Heart left ventricle (tissue), 16 donors: ENCODE results near the gene ARHGEF7. TPM values are rescaled to one million over a fixed set of nuclear protein-coding genes. Genes with fewer than 3 reads are reported as not detected.
A peak's percentile ranks its signal among the peaks of the same experiment; 100 is the strongest.

Experiments used
- ATAC-seq, 4 donors: fragments of 200-7000 bp; cut with Tn5 transposase; one replicate each; pipeline ENCODE4 v1.9.1; 2020 to 2022; ENCODE audit warnings: moderate library complexity in 4 of 4, mild to moderate bottlenecking in 3 of 4, moderate number of reproducible peaks in 1 of 4
- DNase-seq, 5 donors: peaks; one replicate each; pipeline ENCODE4 v3.0.0-alpha.2; 2020
- H3K27ac ChIP-seq, 12 donors: fragments of 200-600 bp; sonication (generic) in 4 of 12; one replicate each; pipeline versions ENCODE4 v1.5.0 to v1.8.0; 2016 to 2022; ENCODE audit warnings: mild to moderate bottlenecking in 2 of 12
- H3K27me3 ChIP-seq, 9 donors: fragments of 200-600 bp; sonication (generic) in 2 of 9; one replicate each; pipeline versions ENCODE4 v1.5.1 to v1.8.0; 2016 to 2022; ENCODE audit warnings: mild to moderate bottlenecking in 3 of 9
- H3K36me3 ChIP-seq, 9 donors: fragments of 200-600 bp; sonication (generic) in 2 of 9; one replicate each; pipeline versions ENCODE4 v1.5.0 to v1.8.0; 2018 to 2022; ENCODE audit warnings: mild to moderate bottlenecking in 2 of 9
- H3K4me1 ChIP-seq, 12 donors: fragments of 200-600 bp; sonication (generic) in 4 of 12; one replicate each; pipeline versions ENCODE4 v1.5.0 to v1.8.0; 2016 to 2022; ENCODE audit warnings: mild to moderate bottlenecking in 3 of 12
- H3K4me3 ChIP-seq, 12 donors: fragments of 200-600 bp; sonication (generic) in 4 of 12; one replicate each; pipeline versions ENCODE4 v1.5.0 to v1.8.0; 2017 to 2022; ENCODE audit warnings: mild to moderate bottlenecking in 9 of 12, moderate library complexity in 4 of 12
- H3K9me3 ChIP-seq, 12 donors: fragments of 200-600 bp; sonication (generic) in 4 of 12; one replicate each; pipeline versions ENCODE4 v1.5.0 to v1.8.0; 2016 to 2022; ENCODE audit warnings: mild to moderate bottlenecking in 1 of 12
- CTCF ChIP-seq, 12 donors: fragments of 200-600 bp; sonication (generic) in 4 of 12; IDR thresholded peaks; one replicate each; pipeline versions ENCODE4 v1.5.0 to v1.8.0; 2018 to 2022; ENCODE audit warnings: antibody characterized with exemption in 12 of 12, mild to moderate bottlenecking in 5 of 12
- POLR2A ChIP-seq, 2 donors: fragments of 450-650 bp; IDR thresholded peaks; one replicate each; pipeline ENCODE4 v1.6.1; 2017; ENCODE audit warnings: antibody characterized with exemption in 2 of 2, mild to moderate bottlenecking in 2 of 2, moderate library complexity in 2 of 2
- WGBS, 4 donors: extraction: QIAGEN DNeasy Blood & Tissue Kit in 2 of 4; methylation state at CpG; one replicate each; pipeline versions ENCODE4 v1.1.5 to v1.1.7; 2013 to 2018; 5-methylcytosine and 5-hydroxymethylcytosine counted together
- intact Hi-C, 10 donors: fragments of 100-400 bp; cut with DNase I; formaldehyde crosslinking; loops; one replicate each; pipeline versions ENCODE4 v1.11.1 to v1.14.2; 2022
- polyA plus RNA-seq, 2 donors: library from polyadenylated mRNA; stranded (reverse); fragments of 200-250 nt; gene quantifications; one replicate each; pipeline ENCODE4 v1.2.3, GENCODE V29; 2013
- total RNA-seq, 9 donors: library from RNA; depleted of rRNA in 2 of 9; stranded (reverse); fragments of >200 nt in 2 of 9; fragmentation: NEBNext Ultra II Directional in 3 of 9; extraction: Animal tissue kit (Norgen Biotek cat#: 25700) in 3 of 9; gene quantifications; one replicate each; pipeline versions ENCODE4 v1.1.0 to v1.2.4, GENCODE V29; 2016 to 2023
- donor health status: ischemic (EF 13 %, LVEDD 7.1; RV severe dilation, severe dysfunction).
- donor health status: healthy with polysubstance abuse.
- donor health status: DM: no; HTN: yes; CAD: no.
- donor health status: DM: no; HTN: no; CAD: no.
- donor health status: ischemic (EF 25% LVEDD 6.9; RV normal size, moderate dysfunction).
- donor health status: ischemic (EF 25% LVEDD 5.7; RV mildly dilated, moderate dysfunction).
- donor health status: healthy.
- donor health status: DM: yes; HTN: yes; CAD: no.
- donor health status: ischemic (EF 35%, LVEDD 5.7; RV mildly dilated, moderate dysfunction).
- donor health status: nonischemic (EF 11% LVEDD 7.7; RV severe dilation, severe dysfunction).
- donor health status: DM: yes; HTN: yes; CAD: no.
- donor health status: PGD.
- donor health status: ischemic (EF 29% LVEDD 5.4; RV normal size, mild dysfunction).
- donor health status: nonischemic (EF 23%, LVEDD 6.1; RV moderate dilation, normal function).

Gene ARHGEF7
- total and polyA plus RNA-seq, 11 donors, result 16.6 to 60.9 (median 37.5) TPM

GRCh38 chr13:111131611-111132010 is 16.5 kb downstream of the ARHGEF7 start:
- Histone ChIP-seq H3K27me3 (no peaks in the 10 kb centered on the region), H3K36me3 (no peaks in the 10 kb centered on the region), H3K4me3 (no peak overlapping the region), H3K4me1 (no peaks in the 10 kb centered on the region), H3K27ac (no peak overlapping the region), H3K9me3 (no peaks in the 10 kb centered on the region)
- ATAC-seq (peak in 3 of 4 donors; percentile 42 to 54 (median 47)), DNase-seq (no peak)
- intact Hi-C loops, result no loop called here
- WGBS, 4 donors, result 70 to 81% (median 72%) methylated on average over 4 of the region's 4 CpGs
- TF ChIP-seq POLR2A (IDR thresholded peaks at IDR 0.05) (no peak), CTCF (IDR thresholded peaks at IDR 0.05) (no peak)

GRCh38 chr13:111132948-111133347 is 17.8 kb downstream of the ARHGEF7 start:
- Histone ChIP-seq H3K36me3 (no peaks in the 10 kb centered on the region), H3K9me3 (no peaks in the 10 kb centered on the region), H3K4me1 (no peaks in the 10 kb centered on the region), H3K4me3 (no peak overlapping the region), H3K27ac (no peak overlapping the region), H3K27me3 (no peaks in the 10 kb centered on the region)
- intact Hi-C loops, result no loop called here
- no peak for TF ChIP-seq POLR2A (IDR thresholded peaks at IDR 0.05)
- no peak for TF ChIP-seq CTCF (IDR thresholded peaks at IDR 0.05)
- WGBS, 4 donors, result 86 to 89% (median 87%) methylated on average over 7 of the region's 7 CpGs
- no peak for ATAC-seq
- no peak for DNase-seq

GRCh38 chr13:111139452-111139851 is 24.3 kb downstream of the ARHGEF7 start:
- Histone ChIP-seq H3K36me3 (no peaks in the 10 kb centered on the region), H3K9me3 (no peaks in the 10 kb centered on the region), H3K4me3 (no peak overlapping the region), H3K27me3 (no peaks in the 10 kb centered on the region), H3K27ac (no peak overlapping the region), H3K4me1 (peaks cover 0 to 21% (median 3%) of the 10 kb centered on the region in 12 donors)
- DNase-seq (no peak), ATAC-seq (no peak)
- TF ChIP-seq POLR2A (IDR thresholded peaks at IDR 0.05) (no peak), CTCF (IDR thresholded peaks at IDR 0.05) (no peak)
- intact Hi-C loops, result no loop called here
- 92 to 99% (median 94%) methylated on average over 5 to 9 of the region's 9 CpGs for WGBS, 4 donors

- Histone ChIP-seq H3K27ac (no peak overlapping the region), H3K27me3 (no peaks in the 10 kb centered on the region), H3K36me3 (no peaks in the 10 kb centered on the region), H3K4me1 (peaks cover 0 to 27% (median 7%) of the 10 kb centered on the region in 12 donors), H3K4me3 (no peak overlapping the region), H3K9me3 (no peaks in the 10 kb centered on the region)
- ATAC-seq, result no peak
- intact Hi-C loops, result loop anchor here in 1 of 10 donors (10.0 kb wide), 1 partner anchor 65 kb away; no protein-coding TSS in a partner anchor
- TF ChIP-seq CTCF (IDR thresholded peaks at IDR 0.05) (no peak), POLR2A (IDR thresholded peaks at IDR 0.05) (no peak)
- WGBS, 4 donors, result 73 to 85% (median 83%) methylated on average over 9 of the region's 9 CpGs
- no peak for DNase-seq
Observed at GRCh38 chr13:111139873-111140561, 24.9 kb downstream of the ARHGEF7 start.
